Effector memory CD8-positive, alpha-beta T cell (primary cell): ENCODE data around the gene LYST.
"Not testable (repeated sequence)": the region's sequence is repeated elsewhere in the genome, so short reads cannot be mapped to it uniquely, and the experiment has no call there.

Source experiments
- ATAC-seq: fragments of 150-1000 bp; cut with Tn5 transposase; replicated peaks from 2 replicates; pipeline ENCODE4 v1.10.0; 2021; ENCODE audit warnings: mild to moderate bottlenecking, moderate library complexity
- DNase-seq, 3 experiments: peaks; one replicate each; pipeline ENCODE4 v3.0.0; 2021
- H3K27ac Mint-ChIP-seq, 2 donors: one replicate each; pipeline ENCODE4 v1.8.0; 2022; ENCODE audit warnings: mild to moderate bottlenecking in 2 of 2, mixed read lengths in 2 of 2, moderate library complexity in 2 of 2
- H3K27me3 Mint-ChIP-seq, 2 donors: one replicate each; pipeline ENCODE4 v1.8.0; 2022; ENCODE audit warnings: mixed read lengths in 2 of 2
- H3K36me3 Mint-ChIP-seq: one replicate; pipeline ENCODE4 v1.8.0; 2022; ENCODE audit warnings: mild to moderate bottlenecking, moderate library complexity, mixed read lengths; ENCODE audit not compliant: insufficient read depth
- H3K4me1 Mint-ChIP-seq, 2 donors: one replicate each; pipeline ENCODE4 v1.8.0; 2022; ENCODE audit warnings: low read depth in 2 of 2, mixed read lengths in 2 of 2
- H3K4me3 Mint-ChIP-seq, 2 donors: one replicate each; pipeline ENCODE4 v1.8.0; 2022; ENCODE audit warnings: mild to moderate bottlenecking in 2 of 2, mixed read lengths in 2 of 2, moderate library complexity in 2 of 2
- H3K9me3 Mint-ChIP-seq, 2 donors: one replicate each; pipeline ENCODE4 v1.8.0; 2022; ENCODE audit warnings: mixed read lengths in 2 of 2

The LYST gene

DNA sequence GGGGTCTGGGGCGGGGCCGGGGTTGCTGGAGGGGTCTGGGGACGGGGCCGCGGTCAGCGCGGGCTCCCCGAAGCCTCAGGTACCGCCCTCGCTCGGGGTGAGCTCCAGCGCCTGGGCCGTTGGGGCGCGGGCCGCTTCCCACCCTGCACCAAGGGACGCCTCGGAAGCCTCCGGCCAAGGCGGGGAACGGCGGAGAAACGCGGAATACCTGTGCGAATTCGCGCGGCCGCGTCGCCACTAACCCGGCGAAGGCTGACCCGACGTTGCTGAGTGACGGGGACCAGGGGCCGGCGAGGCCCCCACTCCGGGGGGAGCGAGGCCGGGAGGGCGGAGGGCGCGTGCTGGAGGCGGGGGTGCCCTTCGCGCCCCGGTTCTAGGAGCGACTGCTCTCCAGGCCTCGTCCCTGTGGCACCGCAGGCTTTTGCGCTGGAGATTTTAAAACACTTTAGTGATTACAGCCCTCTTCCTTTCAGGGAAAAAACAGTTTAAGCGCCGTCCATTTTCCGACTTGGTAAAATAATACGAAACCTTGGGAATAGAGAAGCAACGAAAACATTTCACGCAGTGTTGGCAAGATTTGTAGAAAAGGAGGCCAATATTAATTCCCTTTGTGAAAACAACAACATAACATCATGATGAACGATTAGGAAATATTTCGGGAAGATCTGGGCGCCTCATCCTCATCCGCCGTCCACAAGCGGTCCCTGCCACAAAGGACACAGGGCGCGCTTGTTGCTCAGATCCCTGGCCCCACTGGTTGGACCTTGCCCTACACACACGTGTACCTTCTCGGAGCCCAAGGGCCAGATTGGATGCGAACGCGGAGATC, 216.2 kb downstream of the LYST start:
- Mint-ChIP-seq H3K36me3 (peaks cover 3% of the 10 kb centered on the region), H3K4me3 (peak overlapping the region; percentile 34 to 58), H3K9me3 (peaks cover 0 to 2% of the 10 kb centered on the region in 2 donors), H3K27ac (no peak overlapping the region), H3K27me3 (peaks cover 50 to 87% of the 10 kb centered on the region in 2 donors), H3K4me1 (peaks cover 5 to 6% of the 10 kb centered on the region in 2 donors)
- no peak for DNase-seq
- peak; percentile 8 for ATAC-seq

DNA sequence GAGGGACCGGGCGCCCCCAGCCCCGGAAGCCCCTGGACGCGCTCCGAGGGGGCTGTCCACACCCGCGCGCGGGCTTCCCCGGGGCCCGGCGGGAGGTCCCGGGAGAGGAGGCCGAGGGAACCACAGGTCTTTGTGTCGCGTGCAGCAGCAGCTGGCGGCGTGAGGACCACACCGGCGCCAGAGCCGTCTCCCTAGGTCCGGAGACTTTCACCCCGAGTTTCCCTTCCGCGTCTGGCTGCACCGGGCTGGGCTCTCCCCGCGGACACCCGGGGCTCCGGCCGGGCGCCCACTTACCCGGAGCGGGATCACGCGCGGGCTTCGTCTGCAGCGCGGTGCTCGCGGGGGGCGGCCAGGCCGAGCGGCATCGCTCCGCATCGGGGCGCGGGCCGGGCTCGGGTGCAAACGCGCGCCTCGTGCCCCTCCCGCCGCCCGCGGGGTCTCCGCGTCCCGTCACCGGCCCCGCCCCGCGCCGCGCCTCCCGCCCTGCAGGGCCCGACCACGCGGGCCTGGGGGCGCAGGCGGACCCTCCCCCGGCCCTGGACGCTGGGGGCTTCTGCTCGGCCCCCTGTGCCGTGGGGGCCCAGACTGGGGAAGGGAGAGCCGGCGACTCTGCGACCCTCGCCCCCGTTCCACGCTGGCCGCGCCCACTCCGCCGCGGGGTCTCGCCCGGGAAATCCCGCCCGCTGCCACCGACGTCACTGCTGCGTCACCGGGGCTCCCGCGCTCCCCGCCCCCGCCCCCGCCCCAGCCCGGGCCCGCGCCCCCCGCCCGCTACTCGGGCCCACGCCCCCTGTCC, 217.1 kb downstream of the LYST start, which contains the start of gene GNG4:
Gene GNG4 (minus strand): TSS at position 417 of the 796 bp plus-strand sequence. CDS start 65,946 bp downstream, outside the sequence.
- Mint-ChIP-seq H3K27ac (peak within 1 kb of the TSS in 1 of 2 donors; percentile 74), H3K4me1 (peaks cover 5 to 6% of the 10 kb centered on the region in 2 donors), H3K4me3 (peak within 1 kb of the TSS; percentile 72 to 81), H3K36me3 (peaks cover 3% of the 10 kb centered on the region), H3K27me3 (peaks cover 50 to 87% of the 10 kb centered on the region in 2 donors), H3K9me3 (peaks cover 0 to 2% of the 10 kb centered on the region in 2 donors)
- peak; percentile 47 for ATAC-seq
- peak in 2 of 3 experiments; percentile 21 to 22 for DNase-seq

DNA sequence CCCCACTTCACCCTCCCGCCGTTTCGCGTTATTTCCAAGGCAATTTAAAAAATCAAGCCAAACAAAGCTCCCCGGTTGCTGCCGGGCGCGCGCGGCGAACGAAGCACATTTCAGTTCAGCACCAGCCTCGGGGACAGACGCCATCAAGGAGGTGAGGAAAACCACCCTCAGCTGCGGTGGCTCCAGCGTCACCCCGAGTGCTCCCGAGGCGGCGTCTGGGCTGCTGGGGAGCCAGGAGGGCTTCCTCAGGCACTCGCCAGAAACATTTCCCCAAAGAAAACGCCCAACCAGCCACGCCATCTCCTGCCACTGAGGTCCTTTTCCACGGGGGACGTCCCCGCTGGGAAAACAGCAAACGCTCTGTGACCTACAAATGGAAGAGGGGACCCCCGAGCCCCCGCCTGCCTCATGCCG, 217.7 kb downstream of the LYST start:
- H3K4me3 Mint-ChIP-seq, result peak overlapping the region; percentile 72 to 81
- peaks cover 0 to 2% of the 10 kb centered on the region in 2 donors for H3K9me3 Mint-ChIP-seq
- H3K36me3 Mint-ChIP-seq, result peaks cover 3% of the 10 kb centered on the region
- ATAC-seq, result peak; percentile 88
- H3K4me1 Mint-ChIP-seq, result peaks cover 5 to 6% of the 10 kb centered on the region in 2 donors
- H3K27ac Mint-ChIP-seq, result peak overlapping the region in 1 of 2 donors; percentile 74
- H3K27me3 Mint-ChIP-seq, result peaks cover 47 to 86% of the 10 kb centered on the region in 2 donors
- DNase-seq, result peak; percentile 45 to 62 (median 50)

DNA sequence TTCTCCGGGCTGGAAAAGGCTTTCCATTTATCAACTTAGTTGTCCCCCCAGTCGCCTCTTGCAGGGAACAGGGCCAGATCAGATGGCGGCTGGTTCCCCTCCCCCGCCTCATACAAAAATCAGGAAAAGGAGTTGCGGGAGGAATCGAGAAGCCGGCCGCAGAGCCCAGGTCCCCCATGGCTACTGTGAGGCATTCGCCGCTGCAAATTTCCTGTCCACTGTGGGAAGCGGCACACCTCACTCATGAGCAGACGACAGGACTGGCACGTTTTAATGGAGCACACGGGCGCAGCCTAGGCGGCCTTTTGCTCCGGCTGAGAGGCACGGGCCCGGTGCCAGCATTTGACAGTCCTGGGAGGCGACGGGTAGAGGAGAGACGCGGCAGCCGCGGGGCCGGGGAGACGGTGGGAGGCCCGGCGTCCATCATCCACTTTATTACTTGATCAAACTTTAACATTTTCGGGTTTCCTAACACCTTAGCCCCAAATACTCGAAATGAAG, 218.2 kb downstream of the LYST start:
- peaks cover 5% of the 10 kb centered on the region for H3K36me3 Mint-ChIP-seq
- H3K27ac Mint-ChIP-seq, result peak overlapping the region in 1 of 2 donors; percentile 74
- no peak for ATAC-seq
- DNase-seq, result no peak
- H3K4me1 Mint-ChIP-seq, result peaks cover 6 to 7% of the 10 kb centered on the region in 2 donors
- H3K27me3 Mint-ChIP-seq, result peaks cover 44 to 81% of the 10 kb centered on the region in 2 donors
- H3K4me3 Mint-ChIP-seq, result peak overlapping the region; percentile 72 to 81
- peaks cover 0 to 2% of the 10 kb centered on the region in 2 donors for H3K9me3 Mint-ChIP-seq

DNA sequence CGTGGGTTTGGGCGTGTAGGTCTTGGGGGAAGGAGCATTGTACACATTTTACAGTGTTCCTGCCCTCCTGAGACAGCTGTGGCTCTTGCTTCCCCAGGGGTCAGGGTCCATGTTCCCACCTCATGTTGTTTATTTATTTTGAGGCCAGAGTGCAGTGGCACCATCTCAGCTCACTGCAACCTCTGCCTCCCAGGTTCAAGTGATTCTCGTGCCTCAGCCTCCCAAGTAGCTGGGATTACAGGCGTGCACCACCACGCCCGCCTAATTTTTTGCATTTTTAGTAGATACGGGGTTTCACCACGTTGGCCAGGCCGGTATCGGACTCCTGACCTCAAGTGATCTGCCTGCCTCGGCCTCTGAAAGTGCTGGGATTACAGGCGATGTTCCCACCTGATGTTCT, 219.2 kb downstream of the LYST start:
- H3K27me3 Mint-ChIP-seq, result peaks cover 36 to 72% of the 10 kb centered on the region in 2 donors
- H3K4me1 Mint-ChIP-seq, result peaks cover 15 to 16% of the 10 kb centered on the region in 2 donors
- not testable (repeated sequence) for H3K4me3 Mint-ChIP-seq, H3K27ac Mint-ChIP-seq, DNase-seq, ATAC-seq, H3K36me3 Mint-ChIP-seq, H3K9me3 Mint-ChIP-seq

DNA sequence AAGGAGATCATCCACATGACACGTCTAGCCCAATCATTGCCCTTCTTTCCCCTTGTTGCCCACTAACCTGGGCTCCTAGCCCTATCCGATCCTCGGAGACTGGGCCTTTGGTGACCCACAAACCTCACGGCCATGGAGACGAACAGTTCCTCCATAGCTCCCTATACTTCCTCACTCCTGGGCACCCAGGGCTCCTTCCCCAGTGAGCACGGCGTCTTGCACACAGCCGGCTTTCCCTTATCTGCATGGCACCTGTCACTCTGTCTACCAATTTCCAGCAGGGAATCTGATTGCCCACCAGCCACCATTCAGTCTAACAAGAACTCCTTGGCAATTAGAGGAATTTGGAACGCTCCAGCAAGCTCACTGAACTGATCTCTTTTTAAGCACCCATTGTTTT, 220.2 kb downstream of the LYST start:
- peaks cover 0 to 2% of the 10 kb centered on the region in 2 donors for H3K9me3 Mint-ChIP-seq
- ATAC-seq (no peak), DNase-seq (no peak)
- peaks cover 24% of the 10 kb centered on the region in 2 donors for H3K4me1 Mint-ChIP-seq
- peaks cover 29 to 61% of the 10 kb centered on the region in 2 donors for H3K27me3 Mint-ChIP-seq
- peaks cover 6% of the 10 kb centered on the region for H3K36me3 Mint-ChIP-seq
- H3K4me3 Mint-ChIP-seq, result no peak overlapping the region
- no peak overlapping the region for H3K27ac Mint-ChIP-seq

DNA sequence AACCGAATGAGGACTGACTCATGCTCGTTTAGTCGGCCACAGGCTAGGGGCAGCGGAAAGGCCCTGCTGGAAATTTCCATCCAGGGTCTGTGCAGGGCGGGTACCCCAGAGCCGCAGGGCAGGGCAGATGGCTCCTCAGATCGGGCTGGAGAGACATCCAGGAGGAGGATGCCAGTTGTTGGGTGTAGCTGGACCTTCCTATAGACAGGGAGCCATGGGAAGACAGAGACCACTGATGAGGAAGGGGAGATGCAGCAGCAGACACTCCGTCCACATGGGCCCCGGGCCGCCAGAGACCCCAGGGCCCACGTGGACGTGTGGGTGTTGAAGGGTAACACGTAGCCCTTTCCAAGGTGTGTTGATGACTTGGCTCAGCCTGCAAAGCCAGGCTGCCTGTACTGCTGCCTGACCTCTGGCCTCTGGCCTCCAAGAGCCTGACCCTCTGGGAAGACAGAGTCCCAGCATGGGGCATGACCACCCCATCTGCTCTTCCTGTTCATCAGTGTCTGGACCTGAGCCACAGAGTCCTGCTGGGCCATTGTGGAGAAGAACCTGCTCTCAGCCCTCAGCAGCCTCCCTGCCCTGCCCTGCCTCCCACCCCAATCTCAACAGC, 221.9 kb downstream of the LYST start:
- Mint-ChIP-seq H3K4me1 (peaks cover 24 to 27% of the 10 kb centered on the region in 2 donors), H3K27ac (peak overlapping the region; percentile 58 to 68), H3K36me3 (peaks cover 3% of the 10 kb centered on the region), H3K9me3 (peaks cover 0 to 2% of the 10 kb centered on the region in 2 donors), H3K4me3 (no peak overlapping the region), H3K27me3 (peaks cover 19 to 52% of the 10 kb centered on the region in 2 donors)
- DNase-seq (no peak), ATAC-seq (no peak)

DNA sequence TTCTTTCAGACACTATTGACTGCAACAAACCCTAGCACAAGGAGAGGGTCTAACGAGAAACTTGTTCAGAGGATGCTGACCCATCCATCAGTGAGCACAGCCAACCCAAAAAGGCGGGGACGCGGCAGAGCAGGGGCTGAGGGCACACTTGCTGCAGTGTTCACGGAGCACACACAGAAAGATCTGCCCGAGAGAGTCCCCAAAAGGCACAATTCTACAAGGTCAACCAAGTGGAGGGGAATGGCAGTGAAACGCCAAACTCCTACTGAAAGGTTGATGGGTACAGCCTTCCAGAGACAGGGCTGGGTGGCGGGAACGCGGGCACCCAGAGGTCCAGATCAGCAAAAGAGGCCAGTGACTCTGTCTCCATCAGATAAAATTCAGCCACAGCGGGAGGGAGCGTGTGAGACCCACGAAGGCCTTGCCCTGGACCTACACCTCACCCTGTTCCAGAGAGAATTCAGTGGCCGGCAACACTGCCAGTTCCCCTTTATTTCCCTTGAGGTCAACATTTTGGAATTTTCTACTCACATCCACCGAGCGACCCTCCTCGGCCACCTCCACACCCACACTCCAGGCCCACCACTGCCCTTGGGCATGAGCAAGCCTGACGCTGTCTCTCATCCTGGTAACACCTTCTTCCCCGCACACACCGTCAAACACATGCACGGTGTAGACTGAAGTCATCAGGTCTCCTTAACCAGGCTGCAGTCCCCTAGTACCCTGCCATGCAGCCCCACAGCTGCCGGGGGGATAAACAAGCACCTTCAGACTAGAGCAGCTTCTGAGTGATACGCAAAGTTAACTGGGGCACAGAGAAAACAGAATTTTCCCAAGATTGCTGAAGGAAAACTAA, 222.6 kb downstream of the LYST start:
- Mint-ChIP-seq H3K4me3 (no peak overlapping the region), H3K27me3 (peaks cover 17 to 49% of the 10 kb centered on the region in 2 donors), H3K27ac (peak overlapping the region; percentile 58 to 92), H3K4me1 (peaks cover 24 to 28% of the 10 kb centered on the region in 2 donors), H3K9me3 (peaks cover 0 to 2% of the 10 kb centered on the region in 2 donors), H3K36me3 (peaks cover 3% of the 10 kb centered on the region)
- DNase-seq (no peak), ATAC-seq (no peak)

DNA sequence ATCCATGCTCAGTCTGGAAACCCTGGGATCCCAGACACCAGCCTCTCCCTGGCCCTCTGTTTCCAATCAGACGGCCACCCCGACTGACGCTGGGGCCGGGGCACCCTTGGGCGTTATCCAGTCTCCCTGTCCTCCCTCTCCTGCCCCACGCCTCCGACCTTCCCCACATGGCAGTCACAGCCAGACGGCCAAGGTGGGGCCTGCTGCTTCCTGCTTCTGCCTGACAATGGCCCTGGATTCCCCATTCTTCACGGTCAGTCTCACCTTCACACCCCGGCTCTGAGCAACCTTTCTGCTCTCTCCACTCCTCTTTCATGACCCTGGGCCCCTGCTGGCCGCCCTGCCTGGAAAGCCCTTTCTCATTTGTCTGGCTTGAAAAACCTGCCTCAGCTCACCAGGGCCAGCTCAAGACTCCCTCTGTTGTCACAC, 223.7 kb downstream of the LYST start:
- H3K36me3 Mint-ChIP-seq, result peaks cover 3% of the 10 kb centered on the region
- H3K27me3 Mint-ChIP-seq, result peaks cover 9 to 38% of the 10 kb centered on the region in 2 donors
- H3K27ac Mint-ChIP-seq, result peak overlapping the region; percentile 92 to 97

DNA sequence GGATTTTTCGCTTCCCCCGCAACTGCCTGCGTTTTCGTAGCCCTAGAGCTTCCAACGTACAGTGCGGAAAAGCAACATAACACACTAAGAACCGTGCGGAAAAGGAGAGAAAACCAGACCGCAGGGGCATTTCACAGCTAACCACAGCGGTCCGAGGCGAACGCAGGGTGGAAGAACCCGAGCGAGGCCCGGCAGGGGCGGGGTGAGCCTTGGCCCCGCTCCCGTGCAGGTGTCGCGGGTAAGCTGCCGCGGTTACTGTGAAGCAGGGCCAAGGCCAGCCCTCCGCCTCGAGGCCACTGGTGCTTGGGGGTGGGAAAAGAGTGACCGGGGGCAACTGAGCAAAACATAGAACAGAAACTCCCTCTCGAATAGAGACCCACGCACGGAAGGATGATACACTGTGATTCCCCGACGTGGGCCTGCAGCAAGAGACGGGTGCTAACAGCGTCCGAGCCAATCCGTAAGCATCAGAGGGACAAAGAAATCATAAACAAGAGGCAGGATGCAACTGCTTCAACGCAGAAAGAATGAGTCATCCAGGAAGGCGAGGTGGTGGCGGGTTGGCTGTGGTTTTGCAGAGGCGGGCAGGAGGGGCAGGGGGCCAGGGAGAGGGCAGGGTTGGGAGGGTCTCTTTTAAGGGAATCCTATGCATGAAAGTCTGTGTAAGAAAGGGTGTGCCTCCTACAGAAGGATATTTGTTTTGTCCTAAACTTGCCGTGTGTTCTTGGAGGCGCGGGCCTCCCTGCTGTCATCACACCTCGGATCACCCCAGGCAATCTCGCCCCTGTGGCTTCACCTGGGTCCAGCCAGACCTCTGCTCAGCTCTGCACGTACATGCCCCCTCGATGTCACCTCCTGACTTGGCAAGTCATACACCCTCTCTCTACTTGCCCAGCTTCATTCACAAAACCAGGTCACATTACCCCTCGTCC, 224.4 kb downstream of the LYST start:
- DNase-seq (peak; percentile 56 to 68 (median 56)), ATAC-seq (peak; percentile 82)
- Mint-ChIP-seq H3K4me3 (peak overlapping the region; percentile 57 to 84), H3K9me3 (no peaks in the 10 kb centered on the region), H3K36me3 (peaks cover 3% of the 10 kb centered on the region), H3K4me1 (peaks cover 19 to 22% of the 10 kb centered on the region in 2 donors), H3K27me3 (peaks cover 5 to 31% of the 10 kb centered on the region in 2 donors), H3K27ac (peak overlapping the region; percentile 92 to 97)

More for the DNA sequence above, 223.7 kb downstream of the LYST start:
- peak overlapping the region; percentile 57 to 84 for H3K4me3 Mint-ChIP-seq
- ATAC-seq (no peak), DNase-seq (no peak)
- H3K9me3 Mint-ChIP-seq, result no peaks in the 10 kb centered on the region
- peaks cover 19 to 22% of the 10 kb centered on the region in 2 donors for H3K4me1 Mint-ChIP-seq

DNA sequence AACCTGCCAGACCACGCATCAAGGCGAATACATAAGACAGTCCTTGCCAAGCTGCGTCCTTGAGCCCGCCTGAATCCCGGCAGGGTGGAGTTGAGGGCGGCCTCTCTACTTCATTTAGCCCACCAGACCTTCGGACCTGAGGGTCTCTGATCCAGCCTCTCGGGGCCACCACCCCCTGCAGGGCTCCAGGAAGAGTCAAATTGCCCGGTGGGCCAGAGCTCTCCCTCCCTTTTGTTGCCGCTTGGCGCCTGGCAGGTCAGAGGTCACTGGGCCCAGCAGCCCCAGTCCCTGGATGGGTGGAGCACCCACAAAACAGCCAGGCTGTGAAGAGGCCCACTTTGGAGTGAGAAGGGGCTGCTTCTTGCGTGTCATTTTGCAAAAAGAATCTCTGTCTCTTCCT, 226.1 kb downstream of the LYST start:
- no peaks in the 10 kb centered on the region for H3K9me3 Mint-ChIP-seq
- H3K27me3 Mint-ChIP-seq, result peaks cover 0 to 15% of the 10 kb centered on the region in 2 donors
- peak overlapping the region in 1 of 2 donors; percentile 35 for H3K27ac Mint-ChIP-seq
- peaks cover 19 to 22% of the 10 kb centered on the region in 2 donors for H3K4me1 Mint-ChIP-seq
- no peak for DNase-seq
- no peak for ATAC-seq
- peaks cover 3% of the 10 kb centered on the region for H3K36me3 Mint-ChIP-seq
- peak overlapping the region in 1 of 2 donors; percentile 33 for H3K4me3 Mint-ChIP-seq
